GM18508 (cell line): ENCODE data around the gene CDK17.
"Not testable (repeated sequence)": the region's sequence is repeated elsewhere in the genome, so short reads cannot be mapped to it uniquely, and the experiment has no call there.

Experiments
- ATAC-seq: cut with Tn5 transposase; IDR thresholded peaks from one replicate; pipeline ENCODE4 v1.9.1; 2021; ENCODE audit warnings: moderate number of reproducible peaks; ENCODE audit not compliant: insufficient read depth, unreplicated experiment

CDK17 gene

DNA sequence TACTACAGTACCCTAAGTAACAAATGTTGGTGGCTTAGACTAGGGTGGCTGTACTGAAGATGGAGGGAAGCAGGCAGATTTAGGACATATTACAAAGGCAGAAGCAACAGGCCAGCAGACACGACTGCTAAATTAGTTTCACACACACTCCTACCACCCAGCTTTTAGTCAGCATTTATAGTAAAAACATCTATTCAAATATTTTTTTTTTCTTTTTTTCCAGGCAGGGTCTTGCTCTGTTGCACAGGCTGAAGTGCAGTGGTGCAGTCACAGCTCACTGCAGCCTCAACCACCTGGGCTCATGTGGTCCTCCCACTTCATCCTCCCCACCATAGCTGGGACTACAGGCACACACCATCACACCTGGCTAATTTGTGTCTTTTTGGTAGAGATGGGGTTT is 72.9 kb downstream of the CDK17 start:
- peak; percentile 57 for ATAC-seq

DNA sequence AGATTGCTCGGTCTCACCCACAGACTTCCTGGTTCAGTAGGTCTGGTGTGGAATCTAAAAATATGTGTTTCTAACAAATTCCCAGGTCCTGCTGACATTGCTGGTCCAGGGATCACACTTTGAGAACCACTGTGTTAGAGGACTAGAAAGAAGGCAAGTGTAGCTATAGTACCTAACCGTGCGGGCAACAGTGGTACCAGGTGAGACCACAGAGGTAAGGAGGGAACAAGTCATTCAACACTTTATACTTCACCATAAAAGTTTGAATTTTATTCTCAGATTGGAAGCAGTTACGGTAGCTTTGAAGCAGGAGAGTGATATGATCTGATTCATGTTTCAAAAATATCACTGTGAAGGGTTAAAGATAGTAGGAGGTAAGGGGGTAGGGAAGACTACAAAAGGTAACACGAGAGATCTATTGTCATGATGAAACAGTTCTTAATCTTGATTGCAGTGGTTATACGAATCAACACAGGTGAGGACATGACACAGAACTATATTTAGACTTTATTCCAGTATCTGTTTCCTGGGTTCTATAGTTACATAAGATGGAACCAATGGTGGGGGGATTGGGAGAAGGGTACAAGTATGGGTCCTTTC is 73.5 kb downstream of the CDK17 start:
- no peak for ATAC-seq

DNA sequence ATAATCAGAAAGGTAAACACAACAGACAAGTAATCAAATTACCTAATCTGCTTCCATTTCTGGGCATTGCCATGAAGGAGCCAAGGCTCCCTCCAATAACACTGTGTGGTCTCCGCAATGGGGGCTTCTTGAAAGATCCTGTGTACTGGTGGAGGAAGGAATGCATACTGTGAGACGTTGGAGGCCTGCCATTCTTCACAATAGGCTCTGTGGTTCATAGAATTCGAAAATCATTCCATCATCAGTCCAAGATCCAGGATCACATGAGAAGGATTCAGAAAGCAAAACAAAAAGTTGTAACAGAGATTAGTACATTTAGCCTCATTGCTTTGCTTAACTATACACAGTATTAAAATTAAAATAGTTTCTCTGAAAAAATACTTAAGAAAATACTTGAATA is 76.3 kb downstream of the CDK17 start:
- no peak for ATAC-seq

DNA sequence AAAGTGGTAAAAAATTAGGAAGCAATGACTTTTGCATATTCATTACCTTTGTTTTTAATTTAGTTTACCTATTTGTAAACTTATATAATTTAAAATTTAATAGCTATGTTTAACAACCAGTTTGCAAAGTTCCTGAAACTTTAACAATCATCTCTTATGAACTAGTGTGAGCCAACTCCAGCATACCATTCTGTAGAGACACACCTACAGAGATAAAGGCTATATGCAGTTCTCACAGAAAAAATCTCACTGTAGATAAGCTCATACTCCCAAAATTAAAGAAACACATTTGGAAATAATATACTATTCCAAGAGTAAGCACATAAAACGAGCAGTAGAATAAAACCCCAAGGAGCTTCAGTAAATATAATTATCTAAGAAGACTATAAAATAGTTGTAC is 77.5 kb downstream of the CDK17 start:
- no peak for ATAC-seq

DNA sequence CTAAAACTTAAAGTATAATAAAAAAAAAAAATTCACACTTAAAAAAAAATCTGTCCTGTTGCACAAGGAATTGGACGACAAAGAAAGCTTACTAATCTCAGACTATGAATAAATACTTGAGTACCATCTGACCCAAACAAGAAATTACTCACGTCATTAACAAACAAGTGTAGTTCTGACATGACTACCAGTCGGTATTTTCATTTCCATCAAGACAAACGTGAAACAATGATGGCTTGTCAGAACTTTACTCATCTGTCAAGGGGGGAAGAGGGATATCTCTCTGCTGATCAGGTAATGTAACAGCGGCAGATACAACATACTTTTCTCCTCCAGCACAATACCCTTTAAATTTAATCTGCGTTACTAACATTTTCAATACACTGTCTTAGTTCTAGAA is 78.3 kb downstream of the CDK17 start:
- ATAC-seq = no peak

DNA sequence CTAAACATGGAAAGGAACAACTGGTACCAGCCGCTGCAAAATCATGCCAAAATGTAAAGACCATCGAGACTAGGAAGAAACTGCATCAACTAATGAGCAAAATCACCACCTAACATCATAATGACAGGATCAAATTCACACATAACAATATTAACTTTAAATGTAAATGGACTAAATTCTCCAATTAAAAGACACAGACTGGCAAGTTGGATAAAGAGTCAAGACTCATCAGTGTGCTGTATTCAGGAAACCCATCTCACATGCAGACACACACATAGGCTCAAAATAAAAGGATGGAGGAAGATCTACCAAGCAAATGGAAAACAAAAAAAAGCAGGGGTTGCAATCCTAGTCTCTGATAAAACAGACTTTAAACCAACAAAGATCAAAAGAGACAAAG is 82.4 kb downstream of the CDK17 start:
- ATAC-seq = not testable (repeated sequence)

DNA sequence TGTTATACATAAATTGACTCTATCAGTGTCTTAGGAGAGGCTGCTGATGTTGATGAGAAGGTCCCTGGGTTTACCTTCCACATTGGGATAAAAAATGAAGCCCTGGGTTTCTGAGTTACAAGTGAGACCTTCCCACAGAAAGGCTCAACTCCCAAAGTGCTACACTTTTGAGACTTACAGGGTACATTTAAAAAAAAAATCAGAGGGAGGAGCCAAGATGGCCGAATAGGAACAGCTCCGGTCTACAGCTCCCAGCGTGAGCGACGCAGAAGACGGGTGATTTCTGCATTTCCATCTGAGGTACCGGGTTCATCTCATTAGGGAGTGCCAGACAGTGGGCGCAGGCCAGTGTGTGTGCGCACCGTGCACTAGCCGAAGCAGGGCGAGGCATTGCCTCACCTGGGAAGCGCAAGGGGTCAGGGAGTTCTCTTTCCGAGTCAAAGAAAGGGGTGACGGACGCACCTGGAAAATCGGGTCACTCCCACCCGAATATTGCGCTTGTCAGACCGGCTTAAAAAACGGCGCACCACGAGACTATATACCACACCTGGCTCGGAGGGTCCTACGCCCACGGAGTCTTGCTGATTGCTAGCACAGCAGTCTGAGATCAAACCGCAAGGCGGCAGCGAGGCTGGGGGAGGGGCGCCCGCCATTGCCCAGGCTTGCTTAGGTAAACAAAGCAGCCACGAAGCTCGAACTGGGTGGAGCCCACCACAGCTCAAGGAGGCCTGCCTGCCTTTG is 84.3 kb downstream of the CDK17 start:
- not testable (repeated sequence) for ATAC-seq

DNA sequence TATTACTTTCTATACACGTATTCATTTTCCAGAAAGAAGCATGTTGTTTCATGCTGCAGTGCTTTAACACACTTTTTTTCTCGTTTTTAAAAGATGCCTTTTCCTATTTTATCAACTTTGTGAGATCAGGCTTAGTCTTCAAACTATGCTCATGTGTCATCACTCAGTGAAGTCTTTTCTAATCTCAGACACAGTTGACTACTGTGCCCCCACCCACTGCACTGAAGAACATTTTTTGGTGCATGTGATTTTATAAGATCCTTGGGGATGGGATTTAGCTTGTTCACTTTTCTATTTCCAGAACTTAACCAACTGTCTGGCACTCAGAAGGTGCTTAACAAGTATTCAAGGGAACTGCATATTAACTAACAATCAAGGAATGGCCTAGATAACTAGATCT is 85.5 kb downstream of the CDK17 start:
- no peak for ATAC-seq

DNA sequence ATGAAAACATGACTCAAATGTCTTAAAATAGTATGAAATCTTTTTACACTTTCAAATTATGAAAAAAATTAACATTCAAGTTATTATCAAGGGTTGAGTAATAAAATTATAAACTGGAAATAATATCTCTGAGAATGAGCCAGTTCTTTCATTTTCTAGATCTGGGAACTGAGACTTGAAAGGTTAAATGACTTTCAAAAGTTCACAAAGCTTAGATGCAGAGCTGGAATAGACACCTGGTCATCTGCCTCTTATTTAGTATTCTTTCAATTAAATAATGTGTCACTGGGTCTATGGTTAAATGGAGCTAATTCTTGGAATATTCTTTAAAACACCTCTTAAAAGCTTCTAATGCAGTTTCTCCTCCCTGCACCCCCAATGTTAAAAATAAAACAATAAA is 86.6 kb downstream of the CDK17 start:
- no peak for ATAC-seq

DNA sequence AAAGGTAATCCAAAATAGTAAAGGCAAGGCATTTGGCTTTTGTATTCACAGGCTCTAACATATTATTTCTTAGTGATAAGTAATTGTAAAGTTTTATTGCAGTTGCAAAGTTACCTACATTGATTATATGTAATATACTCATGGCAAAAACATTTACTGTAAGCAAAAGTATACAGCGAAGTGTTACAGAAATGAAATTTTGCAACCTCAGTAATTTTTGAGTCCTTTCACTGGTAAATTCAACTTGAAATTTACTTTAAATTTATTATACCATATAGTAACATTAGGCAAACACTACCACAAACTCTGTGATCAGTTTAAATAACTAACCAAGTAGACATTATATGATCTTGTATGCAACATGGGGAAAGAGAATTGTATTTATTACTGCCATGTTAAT is 89.0 kb downstream of the CDK17 start:
- ATAC-seq = no peak

DNA sequence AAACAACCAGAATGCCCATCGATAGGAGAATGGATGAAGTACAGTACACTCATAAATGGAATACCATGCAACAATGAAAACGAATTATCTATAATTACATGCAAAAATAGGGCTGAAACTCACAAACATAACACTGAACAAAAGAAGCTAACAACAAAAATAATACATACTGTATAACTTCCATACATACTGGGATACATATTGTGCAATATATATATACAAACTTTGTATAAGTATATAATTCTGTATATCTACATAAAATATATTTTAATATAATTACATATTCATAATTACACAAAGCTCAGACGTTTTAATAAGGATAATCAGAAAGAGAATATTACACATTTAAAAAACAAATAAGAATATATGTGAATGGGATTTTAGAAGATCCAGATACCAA is 90.2 kb downstream of the CDK17 start:
- ATAC-seq = no peak

DNA sequence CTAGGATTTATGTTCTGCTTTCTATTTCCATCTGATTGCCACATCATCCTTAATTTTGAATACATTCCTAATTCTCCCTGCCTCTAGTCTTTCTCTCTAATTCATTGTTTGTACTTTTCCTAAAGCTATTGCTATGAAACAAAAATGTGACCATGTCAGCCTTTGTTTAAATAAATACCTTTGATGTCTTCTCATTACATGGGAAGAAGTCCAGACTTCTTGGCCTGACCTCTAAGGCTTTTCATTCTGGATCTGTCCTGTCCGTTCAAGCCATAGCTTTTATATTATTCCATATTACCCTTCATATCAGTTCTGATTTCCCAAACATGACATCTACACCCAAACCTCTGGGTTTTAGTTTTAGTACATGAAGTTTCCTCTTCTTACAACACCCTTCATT is 91.4 kb downstream of the CDK17 start:
- no peak for ATAC-seq

DNA sequence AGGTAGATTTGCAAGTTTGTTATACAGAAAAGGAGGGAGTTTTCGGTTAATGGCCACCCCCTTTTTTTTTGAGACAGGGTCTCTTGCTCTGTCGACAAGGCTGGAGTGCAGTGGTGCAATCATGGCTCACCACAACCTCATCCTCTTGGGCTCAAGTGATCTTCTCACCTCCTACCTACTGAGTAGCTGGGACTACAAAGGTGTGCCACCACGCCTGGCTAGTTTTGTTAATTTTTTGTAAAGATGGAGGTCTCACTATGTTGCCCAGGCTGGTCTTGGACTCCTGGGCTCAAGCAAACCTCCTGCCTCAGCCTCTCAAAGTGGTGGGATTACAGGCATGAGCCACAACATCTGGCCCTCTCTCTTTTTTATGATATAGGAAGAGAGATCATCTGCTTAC is 94.6 kb downstream of the CDK17 start:
- no peak for ATAC-seq

DNA sequence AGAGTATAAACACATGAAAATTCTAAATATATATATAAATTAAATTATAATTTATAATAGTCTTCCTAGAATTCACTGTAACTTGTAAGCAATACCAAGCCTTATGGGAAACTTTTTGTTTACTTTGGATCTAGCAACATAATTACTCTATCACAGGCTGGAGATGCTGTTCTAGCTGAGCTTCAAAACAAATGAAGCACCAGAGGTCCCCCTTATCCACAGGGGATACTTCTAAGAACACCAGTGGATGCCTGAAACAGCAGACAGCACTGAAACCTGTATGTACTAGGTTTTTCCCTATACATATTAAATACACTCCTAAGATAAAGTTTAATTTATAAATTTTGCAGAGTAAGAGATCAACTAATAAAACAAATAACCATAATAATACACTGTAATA is 96.6 kb downstream of the CDK17 start:
- no peak for ATAC-seq

DNA sequence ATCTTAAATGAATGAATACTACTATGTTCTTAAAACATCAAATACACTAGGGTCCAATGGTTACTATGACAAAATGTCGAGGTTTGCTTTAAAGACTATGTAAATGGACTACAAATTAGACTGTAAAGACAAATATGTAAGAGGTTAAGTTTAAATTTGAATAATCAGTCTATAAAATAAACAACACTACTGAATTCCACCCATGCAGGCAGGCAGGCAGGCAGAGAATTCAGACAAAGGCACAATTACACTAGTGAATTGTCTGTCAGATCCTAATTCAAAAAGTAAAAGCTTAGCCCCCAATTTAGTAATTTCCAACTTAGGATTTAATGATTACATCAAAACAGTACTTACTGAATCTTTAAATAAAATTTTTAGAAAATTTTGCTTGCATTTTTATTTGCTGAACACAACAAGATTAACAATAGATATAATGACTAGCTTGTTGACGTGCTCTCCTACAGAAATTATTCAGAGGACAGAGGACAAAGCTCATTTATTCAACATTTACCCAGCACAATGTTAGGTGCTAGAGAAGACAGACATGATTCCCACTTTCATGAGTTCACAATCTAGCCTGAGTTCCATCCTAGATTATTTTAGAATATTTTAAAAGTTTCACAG is 97.4 kb downstream of the CDK17 start:
- no peak for ATAC-seq

DNA sequence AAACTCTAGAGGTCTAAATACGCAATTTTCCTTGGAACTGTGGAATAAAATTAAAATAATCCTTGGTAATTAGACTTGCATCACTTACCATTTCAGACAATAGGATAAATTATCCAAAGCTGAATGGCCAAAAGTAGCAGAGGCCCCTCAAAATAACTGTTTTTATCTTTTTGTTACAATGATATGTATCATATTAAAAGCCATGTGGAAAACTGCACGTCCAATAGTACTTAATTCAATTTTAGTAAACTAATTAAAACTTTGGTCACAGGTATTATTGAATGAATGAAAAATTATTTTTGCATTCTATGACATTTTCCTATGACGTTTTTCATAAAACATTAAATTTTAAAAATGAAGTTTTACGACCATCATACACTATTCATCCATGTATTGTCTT is 98.5 kb downstream of the CDK17 start:
- no peak for ATAC-seq

DNA sequence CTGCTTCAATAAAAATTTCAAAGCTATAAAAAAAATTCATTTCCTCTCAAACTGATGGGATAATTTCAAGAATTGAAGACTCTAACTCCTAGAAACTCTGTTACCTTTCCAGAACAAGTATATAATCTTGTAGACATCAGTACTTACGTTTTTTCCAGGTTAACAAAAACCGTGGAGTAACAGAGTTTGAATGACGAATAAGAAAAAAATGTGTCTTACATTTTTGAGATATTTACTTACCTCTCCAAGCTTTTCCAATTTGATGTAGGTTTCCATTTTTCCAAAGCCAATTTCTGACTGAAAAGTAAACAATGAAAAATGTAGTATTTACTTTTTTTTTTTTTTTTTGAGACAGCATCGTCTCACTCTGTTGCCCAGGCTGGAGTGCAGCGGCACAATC is 100.2 kb downstream of the CDK17 start:
- no peak for ATAC-seq

DNA sequence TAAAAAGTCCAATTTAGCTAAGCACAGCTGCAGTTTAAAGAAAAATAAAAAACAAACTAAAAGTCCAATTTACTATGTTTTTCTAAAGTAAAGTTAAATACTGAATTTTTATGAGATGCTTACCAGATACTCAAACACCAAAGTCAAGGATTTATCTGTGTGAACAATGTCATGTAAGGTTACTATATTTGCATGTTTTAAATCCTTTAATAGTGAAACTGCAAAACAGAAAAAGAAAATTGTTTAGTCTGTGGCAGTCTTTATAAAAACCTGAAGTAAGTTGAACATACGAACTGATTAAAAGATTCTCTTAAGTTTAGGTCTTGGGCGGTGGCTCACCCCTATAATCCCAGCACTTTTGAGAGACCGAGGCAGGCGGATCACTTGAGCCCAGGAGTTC is 102.7 kb downstream of the CDK17 start:
- ATAC-seq = no peak

DNA sequence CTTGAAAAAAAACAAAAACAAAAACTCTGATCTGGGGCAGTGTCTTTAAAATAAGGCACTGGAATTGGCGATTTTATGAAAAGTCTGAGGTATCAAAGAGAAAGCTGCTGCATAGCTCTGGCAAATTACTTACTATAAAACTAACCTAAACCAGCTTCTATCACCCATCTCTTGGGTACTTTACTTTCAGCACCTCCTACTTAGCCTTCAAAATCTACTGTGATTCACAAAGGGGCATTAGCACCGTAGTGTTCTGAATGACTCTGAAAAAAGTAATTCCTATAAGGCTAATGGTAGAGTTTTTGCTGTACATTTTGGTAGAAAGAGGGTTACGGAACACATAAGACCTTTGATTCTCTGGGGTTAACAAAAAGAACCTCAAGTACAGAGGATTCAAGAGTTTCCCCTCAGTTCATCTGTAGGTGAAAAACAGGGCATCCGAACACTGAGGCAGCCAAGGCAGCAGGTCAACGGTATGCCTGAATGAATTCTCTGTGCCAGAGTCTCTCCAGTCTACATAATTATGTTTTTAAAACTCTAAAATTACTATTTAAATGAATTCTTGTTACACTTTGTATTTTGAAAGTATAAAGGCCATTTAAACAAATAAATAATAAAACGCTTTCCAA is 104.6 kb downstream of the CDK17 start:
- ATAC-seq = no peak

DNA sequence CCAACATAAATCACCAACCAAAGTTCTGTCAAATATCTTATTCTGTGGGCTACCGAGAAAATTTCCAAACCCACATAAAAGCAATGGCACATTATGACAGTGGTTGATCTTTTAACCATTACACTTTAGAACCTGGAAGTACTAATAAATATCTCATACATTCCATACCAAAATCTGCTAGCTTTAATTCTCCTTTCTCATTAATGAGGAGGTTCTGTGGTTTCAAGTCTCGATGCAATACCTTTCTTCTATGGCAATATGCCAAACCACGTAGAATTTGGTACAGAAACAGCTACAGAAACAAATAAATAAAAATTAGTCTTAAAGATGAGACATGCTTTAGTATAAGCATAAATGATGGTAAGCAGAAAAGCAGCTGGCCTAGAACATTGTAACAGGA is 105.4 kb downstream of the CDK17 start:
- no peak for ATAC-seq

DNA sequence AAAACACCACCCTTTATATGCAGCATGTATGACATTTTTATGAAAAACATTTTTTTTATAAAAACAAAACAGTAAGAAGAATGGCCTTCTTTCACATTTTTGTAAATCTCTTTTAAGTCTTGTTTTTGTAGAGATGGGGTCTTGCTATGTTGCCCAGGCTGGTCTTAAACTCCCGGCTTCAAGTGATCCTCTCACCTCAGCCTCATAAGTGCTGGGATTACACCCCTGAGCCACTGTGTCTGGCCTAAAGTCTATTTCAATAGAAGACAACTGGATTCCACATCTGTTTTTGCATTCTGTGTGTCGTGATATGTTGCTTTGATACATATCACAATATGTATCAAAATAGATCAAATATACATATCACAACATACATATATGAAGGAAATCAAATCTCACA is 107.1 kb downstream of the CDK17 start:
- no peak for ATAC-seq
